Activated CD4-positive, alpha-beta T cell treated with anti-CD3 and anti-CD28 coated beads for 1 hour (primary cell): ENCODE data around the gene IGFBP2.

Experiments
- DNase-seq: peaks from one replicate; pipeline ENCODE4 v3.0.0-alpha.2; 2020

Gene IGFBP2

GRCh38 chr2:216643986-216644659 is 10.9 kb downstream of the IGFBP2 start:
- DNase-seq: no peak

- DNase-seq: no peak
These were observed 11.8 kb downstream of the IGFBP2 start for GRCh38 chr2:216644842-216645635.

GRCh38 chr2:216645636-216645950 is 12.4 kb downstream of the IGFBP2 start:
- no peak for DNase-seq

GRCh38 chr2:216646116-216646515 is 12.9 kb downstream of the IGFBP2 start:
- no peak for DNase-seq

- DNase-seq: no peak
These were observed 14.9 kb downstream of the IGFBP2 start for GRCh38 chr2:216648105-216648504.

GRCh38 chr2:216649574-216649973 is 16.4 kb downstream of the IGFBP2 start:
- no peak for DNase-seq

- no peak for DNase-seq
These were observed 17.5 kb downstream of the IGFBP2 start for GRCh38 chr2:216650626-216651257.

- DNase-seq: no peak
These were observed 18.2 kb downstream of the IGFBP2 start for GRCh38 chr2:216651351-216651881.

- DNase-seq: no peak
These were observed 19.3 kb downstream of the IGFBP2 start for GRCh38 chr2:216652566-216652965.

GRCh38 chr2:216653093-216653799 is 20.0 kb downstream of the IGFBP2 start:
- no peak for DNase-seq

GRCh38 chr2:216653931-216654365 is 20.7 kb downstream of the IGFBP2 start:
- DNase-seq: no peak

GRCh38 chr2:216654528-216655052 is 21.4 kb downstream of the IGFBP2 start:
- DNase-seq: no peak

GRCh38 chr2:216657086-216657855 is 24.1 kb downstream of the IGFBP2 start:
- DNase-seq: no peak

GRCh38 chr2:216657980-216658379 is 24.8 kb downstream of the IGFBP2 start:
- DNase-seq: no peak

GRCh38 chr2:216658757-216659156 is 25.5 kb downstream of the IGFBP2 start:
- no peak for DNase-seq

- DNase-seq: no peak
These were observed 26.1 kb downstream of the IGFBP2 start for GRCh38 chr2:216659276-216659675.

- no peak for DNase-seq
These were observed 27.3 kb downstream of the IGFBP2 start for GRCh38 chr2:216660496-216660895.

GRCh38 chr2:216661051-216661450 is 27.8 kb downstream of the IGFBP2 start:
- no peak for DNase-seq

GRCh38 chr2:216661639-216662375 is 28.6 kb downstream of the IGFBP2 start:
- no peak for DNase-seq

GRCh38 chr2:216663106-216663505 is 29.9 kb downstream of the IGFBP2 start:
- DNase-seq: no peak

GRCh38 chr2:216663846-216664245 is 30.6 kb downstream of the IGFBP2 start:
- DNase-seq: no peak
